ENCODE data around the gene PSMD12.
"Not testable (repeated sequence)": the region's sequence is repeated elsewhere in the genome, so short reads cannot be mapped to it uniquely, and the experiment has no call there.

The PSMD12 gene

DNA sequence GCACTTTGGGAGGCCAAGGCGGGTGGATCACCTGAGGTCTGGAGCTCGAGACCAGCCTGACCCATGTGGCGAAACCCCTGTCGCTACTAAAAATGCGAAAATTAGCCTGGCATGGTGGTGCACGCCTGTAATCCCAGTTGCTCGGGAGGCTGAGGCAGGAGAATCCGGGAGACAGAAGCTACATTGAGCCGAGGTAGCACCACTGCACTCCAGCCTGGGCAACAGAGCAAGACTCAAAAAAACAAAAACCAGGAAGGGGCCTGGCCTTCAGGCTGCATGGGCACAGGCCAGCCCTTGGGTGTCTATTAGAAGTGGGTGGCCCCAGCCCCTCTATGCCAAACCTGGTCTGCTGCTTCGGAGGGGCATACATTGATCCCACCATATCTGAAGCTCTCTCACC lies 56.0 kb downstream of the PSMD12 start:
- no peak for DNase-seq (ENCODE audit: low read depth)

DNA sequence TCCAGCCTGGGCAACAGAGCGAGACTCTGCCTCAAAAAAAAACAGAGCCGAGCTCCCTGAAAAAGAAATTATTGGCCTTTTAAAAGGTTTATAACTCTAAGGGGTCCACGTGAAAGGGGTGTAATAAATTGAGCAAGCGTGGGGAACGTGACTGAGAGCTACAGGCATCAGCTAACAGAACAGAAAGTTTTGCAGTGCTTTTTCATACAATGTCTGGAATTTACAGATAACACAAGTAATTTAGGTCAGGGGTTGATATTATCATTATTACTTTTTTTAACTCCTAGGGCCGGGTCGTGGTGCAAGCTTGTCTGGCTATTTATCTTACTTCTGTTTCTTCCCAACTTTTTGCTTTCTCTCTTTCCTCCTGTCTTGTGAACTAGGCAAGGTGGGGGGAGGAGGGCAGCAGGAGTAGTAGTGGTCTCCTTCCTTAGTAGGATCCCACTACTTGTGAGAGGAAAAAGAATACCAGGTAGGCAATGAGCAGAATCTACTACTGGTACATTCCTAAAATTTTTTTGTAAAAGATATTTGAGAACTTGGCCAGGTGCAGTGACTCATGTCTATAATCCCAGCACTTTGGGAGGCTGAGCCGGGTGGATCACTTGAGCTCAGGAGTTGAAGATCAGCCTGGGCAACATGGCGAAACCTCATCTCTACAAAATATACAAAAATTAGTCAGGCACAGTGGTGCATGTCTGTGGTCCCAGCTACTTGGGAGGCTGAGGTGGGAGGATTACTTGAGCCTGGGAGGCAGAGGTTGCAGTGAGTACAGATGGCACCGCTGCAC lies 60.7 kb downstream of the PSMD12 start:
- DNase-seq (ENCODE audit: low read depth), result not testable (repeated sequence)

DNA sequence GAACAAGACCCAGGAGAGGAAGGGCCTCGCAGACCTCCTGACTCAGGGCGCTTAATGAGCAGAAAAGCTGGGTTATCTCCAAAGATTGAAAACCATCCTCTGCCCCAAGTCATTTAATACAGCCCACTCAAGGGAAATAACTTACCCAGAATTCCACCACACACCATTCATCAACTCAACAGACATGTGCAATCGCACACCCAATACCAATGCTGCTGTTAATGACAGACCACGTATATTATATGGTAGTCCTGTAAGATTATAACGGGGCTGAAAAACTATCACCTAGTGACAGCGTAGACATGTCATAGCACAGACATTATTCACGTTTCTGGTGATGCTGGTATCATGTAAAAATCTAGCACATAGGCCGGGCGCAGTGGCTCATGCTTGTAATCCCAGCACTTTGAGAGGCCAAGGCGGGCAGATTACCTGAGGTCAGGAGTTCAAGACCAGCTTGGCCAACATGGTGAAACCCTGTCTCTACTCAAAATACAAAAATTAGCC lies 68.9 kb downstream of the PSMD12 start:
- no peak for DNase-seq (ENCODE audit: low read depth)

DNA sequence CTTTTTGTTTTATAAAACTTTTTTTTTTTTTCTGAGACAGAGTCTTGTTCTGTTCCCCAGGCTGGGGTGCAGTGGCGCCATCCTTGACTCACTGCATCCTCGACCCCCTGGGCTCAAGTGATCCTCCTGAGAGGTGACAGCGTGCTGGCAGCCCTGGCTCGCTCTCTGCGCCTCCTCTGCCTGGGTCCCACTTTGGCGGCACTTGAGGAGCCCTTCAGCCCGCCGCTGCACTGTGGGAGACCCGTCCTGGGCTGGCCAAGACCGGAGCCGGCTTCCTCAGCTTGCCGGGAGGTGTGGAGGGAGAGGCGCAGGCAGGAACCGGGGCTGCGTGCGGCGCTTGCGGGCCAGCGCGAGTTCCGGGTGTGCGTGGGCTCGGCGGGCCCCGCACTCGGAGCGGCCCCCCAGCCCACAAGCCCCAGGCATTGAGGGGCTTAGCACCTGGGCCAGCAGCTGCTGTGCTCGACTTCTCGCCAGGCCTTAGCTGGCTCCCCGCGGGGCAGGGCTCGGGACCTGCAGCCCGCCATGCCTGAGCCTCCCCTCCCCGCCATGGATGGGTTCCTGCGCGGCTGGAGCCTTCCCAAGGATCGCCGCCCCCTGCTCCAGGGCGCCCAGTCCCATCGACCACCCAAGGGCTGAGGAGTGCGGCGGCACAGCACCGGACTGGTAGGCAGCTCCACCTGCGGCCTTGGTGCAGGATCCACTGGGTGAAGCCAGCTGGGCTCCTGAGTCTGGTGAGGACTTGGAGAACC lies 71.8 kb downstream of the PSMD12 start:
- no peak for DNase-seq (ENCODE audit: low read depth)

DNA sequence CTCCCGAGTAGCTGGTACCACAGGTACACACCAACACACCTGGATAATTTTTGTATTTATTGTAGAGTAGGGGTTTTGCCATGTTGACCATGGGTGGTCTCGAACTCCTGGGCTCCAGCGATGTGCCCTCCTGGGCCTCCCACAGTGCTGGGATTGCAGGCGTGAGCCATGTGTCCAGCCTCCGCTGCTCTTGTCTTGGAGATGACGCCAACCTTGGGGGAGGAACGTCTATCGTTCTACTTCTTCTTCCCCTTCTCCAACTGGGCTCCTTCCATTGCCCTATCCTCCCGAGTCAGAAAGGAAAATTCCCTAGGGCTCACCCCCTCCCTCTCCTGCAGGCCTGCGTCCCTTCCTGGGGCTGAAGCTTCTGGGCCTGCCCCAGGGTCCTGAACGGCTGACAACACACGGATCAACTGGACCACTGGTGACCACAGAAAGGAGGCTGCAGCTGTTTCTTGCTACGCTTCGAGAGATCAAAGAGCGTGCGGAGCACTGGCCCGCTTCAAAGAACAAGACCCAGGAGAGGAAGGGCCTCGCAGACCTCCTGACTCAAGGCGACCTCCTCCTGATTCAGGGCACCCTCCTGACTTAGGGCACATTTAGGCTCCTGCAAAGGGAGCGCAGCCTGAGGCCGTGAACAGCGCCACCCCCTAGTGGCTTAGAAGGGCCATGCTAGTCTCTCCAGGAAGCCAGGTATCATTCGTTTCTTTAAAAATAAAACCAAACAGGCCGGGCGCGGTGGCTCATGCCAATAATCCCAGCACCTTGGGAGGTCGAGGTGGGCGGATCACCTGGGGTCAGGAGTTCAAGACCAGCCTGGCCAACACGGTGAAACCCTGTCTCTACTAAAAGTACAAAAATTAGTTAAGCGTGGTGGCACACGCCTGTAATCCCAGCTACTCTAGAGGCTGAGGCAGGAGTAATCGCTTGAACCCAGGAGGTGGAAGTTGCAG lies 72.8 kb downstream of the PSMD12 start:
- peak; percentile 35 for DNase-seq (ENCODE audit: low read depth)

DNA sequence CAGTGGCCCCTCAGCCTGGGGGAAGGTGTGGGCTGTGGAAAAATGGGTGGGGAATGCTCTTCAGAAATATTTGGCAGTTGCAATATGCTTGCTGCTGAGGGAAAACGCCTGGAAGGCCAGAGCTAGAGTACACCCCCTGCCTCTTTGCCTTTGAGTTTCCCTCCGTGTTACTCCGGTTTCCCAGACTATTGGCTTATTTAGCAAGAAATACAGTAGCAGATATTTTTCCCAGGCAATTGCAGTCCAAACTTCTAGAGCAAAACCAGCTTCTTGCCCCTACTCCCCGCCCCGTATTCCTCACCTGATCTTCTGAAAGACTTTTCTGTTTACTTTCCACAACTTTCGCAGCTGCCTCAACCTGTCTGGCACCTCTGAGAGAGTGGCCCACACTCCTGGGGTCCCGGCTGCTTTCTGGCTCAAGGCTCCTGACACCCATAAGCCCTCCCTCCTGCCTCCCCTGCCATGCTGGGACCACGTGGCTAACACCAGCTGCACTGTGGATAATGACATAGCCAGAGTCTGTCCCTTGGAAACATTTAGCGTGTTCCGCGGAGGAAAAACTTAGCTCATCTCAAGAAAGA lies 75.6 kb downstream of the PSMD12 start:
- DNase-seq (ENCODE audit: low read depth), result no peak

DNA sequence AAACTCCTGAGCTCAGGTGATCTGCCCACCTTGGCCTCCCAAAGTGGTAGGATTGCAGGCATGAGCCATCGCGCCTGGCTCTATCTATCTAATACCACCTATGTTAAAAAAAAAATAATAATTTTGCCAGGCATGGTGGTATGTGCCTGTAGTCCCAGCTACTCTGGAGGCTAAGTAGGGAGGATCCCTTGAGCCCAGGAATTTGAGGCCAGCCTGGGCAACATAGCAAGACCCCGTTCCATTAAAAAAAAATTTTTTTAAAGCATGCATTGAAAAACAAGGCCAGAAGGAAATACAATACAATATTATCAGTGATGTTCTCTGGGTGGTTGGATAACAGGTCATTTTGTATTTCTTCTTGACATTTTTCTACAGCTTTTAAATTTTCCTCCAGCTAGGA lies 76.1 kb downstream of the PSMD12 start:
- DNase-seq (ENCODE audit: low read depth), result no peak

DNA sequence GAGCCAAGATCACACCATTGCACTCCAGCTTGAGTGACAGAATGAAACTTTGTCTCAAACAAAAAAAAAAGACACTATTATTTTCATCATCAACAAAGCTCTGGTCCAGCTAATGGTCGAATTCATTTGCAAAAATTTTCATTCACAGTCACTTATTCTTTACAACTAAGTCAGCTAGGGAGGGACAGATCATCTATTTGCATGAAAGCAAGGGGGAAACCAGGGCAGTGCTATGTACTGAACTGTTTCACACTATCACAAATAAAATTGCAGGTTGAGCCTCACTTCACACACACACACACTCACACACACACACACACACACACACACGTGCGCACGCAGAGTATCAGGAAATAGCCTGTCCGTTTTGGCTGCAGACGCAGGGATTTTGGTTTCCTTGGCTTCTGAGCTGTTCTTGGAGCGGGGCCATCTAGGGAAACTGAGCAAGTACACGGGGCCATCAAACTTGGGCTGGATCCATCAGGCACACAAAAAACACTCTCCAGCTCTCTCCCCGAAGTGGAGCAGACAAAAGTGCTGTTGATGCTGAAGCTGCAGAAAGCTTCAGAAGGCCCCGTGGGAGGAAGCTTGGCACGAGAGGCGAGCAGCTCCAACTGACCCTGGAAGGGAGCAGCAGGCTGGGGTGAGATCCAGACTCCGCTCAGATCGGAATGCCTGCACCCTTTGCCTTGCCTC lies 77.0 kb downstream of the PSMD12 start:
- no peak for DNase-seq (ENCODE audit: low read depth)
